ENCODE results near the gene NLGN4X.

The NLGN4X gene

GRCh38 chrX:5998901-5999300 is 229.8 kb downstream of the NLGN4X start:
- DNase-seq (ENCODE audit: low read depth): no peak
- TF ChIP-seq CTCF (IDR thresholded peaks at IDR 0.05; ENCODE audit: low read depth, low read length, missing control alignments): no peak
- no peak overlapping the region for H3K4me3 ChIP-seq (ENCODE audit: low read depth, low read length)

- TF ChIP-seq CTCF (IDR thresholded peaks at IDR 0.05; ENCODE audit: low read depth, low read length, missing control alignments): no peak
- H3K4me3 ChIP-seq (ENCODE audit: low read depth, low read length): no peak overlapping the region
- no peak for DNase-seq (ENCODE audit: low read depth)
Measured at GRCh38 chrX:5998456-5998855, 230.2 kb downstream of the NLGN4X start.

- no peak for DNase-seq (ENCODE audit: low read depth)
- no peak overlapping the region for H3K4me3 ChIP-seq (ENCODE audit: low read depth, low read length)
- TF ChIP-seq CTCF (IDR thresholded peaks at IDR 0.05; ENCODE audit: low read depth, low read length, missing control alignments): no peak
Measured at GRCh38 chrX:5991393-5991792, 237.3 kb downstream of the NLGN4X start.

GRCh38 chrX:5979338-5979737 is 249.3 kb downstream of the NLGN4X start:
- TF ChIP-seq CTCF (IDR thresholded peaks at IDR 0.05; ENCODE audit: low read depth, low read length, missing control alignments): no peak
- no peak for DNase-seq (ENCODE audit: low read depth)
- H3K4me3 ChIP-seq (ENCODE audit: low read depth, low read length): no peak overlapping the region

GRCh38 chrX:5976332-5976731 is 252.3 kb downstream of the NLGN4X start:
- no peak for DNase-seq (ENCODE audit: low read depth)
- TF ChIP-seq CTCF (IDR thresholded peaks at IDR 0.05; ENCODE audit: low read depth, low read length, missing control alignments): no peak
- no peak overlapping the region for H3K4me3 ChIP-seq (ENCODE audit: low read depth, low read length)

GRCh38 chrX:5971300-5971699 is 257.4 kb downstream of the NLGN4X start:
- DNase-seq (ENCODE audit: low read depth): no peak

More at GRCh38 chrX:5971300-5971699, 257.4 kb downstream of the NLGN4X start:
- no peak for TF ChIP-seq CTCF (IDR thresholded peaks at IDR 0.05; ENCODE audit: low read depth, low read length, missing control alignments)
- no peak overlapping the region for H3K4me3 ChIP-seq (ENCODE audit: low read depth, low read length)

Data from GM12864 (cell line).